Gastrocnemius medialis (tissue), 4 donors: ENCODE data around the gene NDUFS6. TPM values are rescaled to one million over a fixed set of nuclear protein-coding genes. Genes with fewer than 3 reads are reported as not detected.

Experiments used
- ATAC-seq, 2 donors: fragments of 150-250 bp; one replicate each; pipeline ENCODE4 v1.9.1; 2016
- DNase-seq, 2 donors: peaks; one replicate each; pipeline ENCODE4 v3.0.0-alpha.2; 2019
- H3K27ac ChIP-seq, 4 donors: fragments of 200-600 bp; sonication (generic); 1 replicate in 1 of 4; 2 replicates in 3 of 4; pipeline ENCODE4 v1.5.1; 2016 to 2018; ENCODE audit warnings: mild to moderate bottlenecking in 2 of 4, moderate library complexity in 1 of 4
- H3K27me3 ChIP-seq, 3 donors: fragments of 200-600 bp; sonication (generic) in 2 of 3; 1 replicate in 1 of 3; 2 replicates in 2 of 3; pipeline versions ENCODE4 v1.5.1 to v1.6.0; 2016 to 2019; ENCODE audit warnings: mild to moderate bottlenecking in 1 of 3, moderate library complexity in 1 of 3
- H3K36me3 ChIP-seq, 2 donors: fragments of 200-600 bp; sonication (generic) in 1 of 2; one replicate each; pipeline ENCODE4 v1.5.1; 2017 to 2018
- H3K4me1 ChIP-seq, 2 donors: fragments of 200-600 bp; sonication (generic) in 1 of 2; one replicate each; pipeline ENCODE4 v1.5.1; 2016 to 2017; ENCODE audit warnings: mild to moderate bottlenecking in 2 of 2
- H3K4me3 ChIP-seq, 4 donors: fragments of 200-600 bp; sonication (generic) in 3 of 4; 1 replicate in 1 of 4; 2 replicates in 3 of 4; pipeline ENCODE4 v1.5.1; 2016 to 2019; ENCODE audit warnings: mild to moderate bottlenecking in 2 of 4
- H3K9me3 ChIP-seq, 3 donors: fragments of 200-600 bp; sonication (generic) in 2 of 3; 1 replicate in 1 of 3; 2 replicates in 2 of 3; pipeline ENCODE4 v1.5.1; 2016 to 2019
- POLR2A ChIP-seq, 2 donors: fragments of 450-650 bp; IDR thresholded peaks; one replicate each; pipeline ENCODE4 v1.6.1; 2017; ENCODE audit warnings: antibody characterized with exemption in 2 of 2, mild to moderate bottlenecking in 2 of 2, moderate library complexity in 2 of 2
- in situ Hi-C, 4 donors: fragments of 200-750 bp; cut with MboI; loops; one replicate each; pipeline versions ENCODE4 v1.15.0 to v1.8.0; 2017; ENCODE audit warnings: low sequenced_read_pairs in 4 of 4
- intact Hi-C: fragments of 100-400 bp; cut with DNase I; formaldehyde crosslinking; loops from one replicate; pipeline ENCODE4 v1.15.1; 2023; ENCODE audit warnings: low total_unique reads
- total RNA-seq, 4 donors: library from RNA; depleted of rRNA; stranded (reverse); fragments of >200 nt; gene quantifications; one replicate each; pipeline versions ENCODE4 v1.1.0 to v1.2.3, GENCODE V29; 2016
- TF ChIP-seq, protein P1 (sequence below), 5 experiments: fragments of 450-650 bp in 3 of 5; fragments of 200-600 bp in 2 of 5; sonication (generic) in 2 of 5; IDR thresholded peaks in 4 of 5; conservative IDR thresholded peaks in 1 of 5; 1 replicate in 4 of 5; 2 replicates in 1 of 5; pipeline ENCODE4 v1.5.1; 2016 to 2019; ENCODE audit warnings: antibody characterized with exemption in 5 of 5, mild to moderate bottlenecking in 3 of 5, moderate library complexity in 3 of 5

Gene NDUFS6
- total RNA-seq, 4 donors from 2014 or later, result 70.8 to 135 (median 106) TPM

DNA sequence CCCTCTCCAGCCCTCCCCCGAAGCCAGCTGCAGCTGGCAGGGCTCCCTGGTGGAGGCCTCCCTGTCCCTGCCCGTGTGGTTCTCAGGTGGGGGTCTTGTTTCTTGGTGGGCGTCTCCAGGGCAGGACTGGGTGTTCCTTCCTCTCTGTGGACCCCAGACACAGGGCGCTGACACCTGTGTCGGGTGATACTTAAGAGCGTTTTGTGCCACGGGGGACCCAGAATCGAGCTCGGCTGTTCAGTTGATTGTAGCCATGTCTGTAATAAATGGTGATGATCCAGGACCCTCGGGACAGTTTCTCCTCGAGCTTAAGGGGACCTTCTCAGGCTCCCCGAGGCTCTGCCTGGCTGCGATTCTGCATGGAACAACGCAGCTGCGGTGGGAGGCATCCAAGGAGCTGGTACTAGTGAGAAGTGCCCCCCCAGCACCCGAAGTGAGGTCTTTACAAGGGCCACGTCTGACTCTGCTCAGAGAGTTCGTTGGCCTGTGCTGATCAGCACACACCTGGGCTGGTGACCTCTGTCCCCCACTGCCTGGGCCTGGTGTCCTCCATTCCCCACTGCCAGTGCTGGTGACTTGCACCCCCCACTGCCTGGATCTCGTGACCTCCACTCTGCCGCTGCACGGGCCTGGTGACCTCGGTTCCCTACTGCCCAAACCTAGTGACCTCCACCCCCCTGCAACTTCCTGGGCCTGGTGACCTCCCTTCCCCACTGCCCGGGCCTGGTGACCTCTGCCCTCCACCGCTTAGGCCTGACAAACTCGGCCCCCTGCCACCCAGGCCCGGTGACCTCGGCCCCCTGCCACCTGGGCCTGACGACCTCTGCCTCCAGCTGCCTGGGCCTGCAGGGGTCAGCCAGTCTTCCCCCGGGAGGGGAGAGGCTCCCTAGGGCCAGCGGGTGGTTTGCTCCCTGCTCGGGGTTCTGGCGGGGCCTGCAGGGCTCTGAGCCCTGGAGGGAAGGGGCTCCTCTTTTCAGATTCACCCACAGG is 36.0 kb downstream of the NDUFS6 start:
- in situ Hi-C loops, result no loop called here
- ATAC-seq, result no peak
- Histone ChIP-seq H3K27ac (no peak overlapping the region), H3K36me3 (no peaks in the 10 kb centered on the region), H3K27me3 (peaks cover 0 to 10% (median 9%) of the 10 kb centered on the region in 3 donors), H3K4me3 (no peak overlapping the region), H3K4me1 (no peaks in the 10 kb centered on the region), H3K9me3 (no peaks in the 10 kb centered on the region)
- no peak for DNase-seq
- TF ChIP-seq POLR2A (IDR thresholded peaks at IDR 0.05), result no peak
- TF ChIP-seq, protein P1, sequence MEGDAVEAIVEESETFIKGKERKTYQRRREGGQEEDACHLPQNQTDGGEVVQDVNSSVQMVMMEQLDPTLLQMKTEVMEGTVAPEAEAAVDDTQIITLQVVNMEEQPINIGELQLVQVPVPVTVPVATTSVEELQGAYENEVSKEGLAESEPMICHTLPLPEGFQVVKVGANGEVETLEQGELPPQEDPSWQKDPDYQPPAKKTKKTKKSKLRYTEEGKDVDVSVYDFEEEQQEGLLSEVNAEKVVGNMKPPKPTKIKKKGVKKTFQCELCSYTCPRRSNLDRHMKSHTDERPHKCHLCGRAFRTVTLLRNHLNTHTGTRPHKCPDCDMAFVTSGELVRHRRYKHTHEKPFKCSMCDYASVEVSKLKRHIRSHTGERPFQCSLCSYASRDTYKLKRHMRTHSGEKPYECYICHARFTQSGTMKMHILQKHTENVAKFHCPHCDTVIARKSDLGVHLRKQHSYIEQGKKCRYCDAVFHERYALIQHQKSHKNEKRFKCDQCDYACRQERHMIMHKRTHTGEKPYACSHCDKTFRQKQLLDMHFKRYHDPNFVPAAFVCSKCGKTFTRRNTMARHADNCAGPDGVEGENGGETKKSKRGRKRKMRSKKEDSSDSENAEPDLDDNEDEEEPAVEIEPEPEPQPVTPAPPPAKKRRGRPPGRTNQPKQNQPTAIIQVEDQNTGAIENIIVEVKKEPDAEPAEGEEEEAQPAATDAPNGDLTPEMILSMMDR (IDR thresholded peaks at IDR 0.05 in 4 of 5, conservative IDR thresholded peaks at IDR 0.05 in 1 of 5), result no peak
- intact Hi-C loops, result no loop called here

DNA sequence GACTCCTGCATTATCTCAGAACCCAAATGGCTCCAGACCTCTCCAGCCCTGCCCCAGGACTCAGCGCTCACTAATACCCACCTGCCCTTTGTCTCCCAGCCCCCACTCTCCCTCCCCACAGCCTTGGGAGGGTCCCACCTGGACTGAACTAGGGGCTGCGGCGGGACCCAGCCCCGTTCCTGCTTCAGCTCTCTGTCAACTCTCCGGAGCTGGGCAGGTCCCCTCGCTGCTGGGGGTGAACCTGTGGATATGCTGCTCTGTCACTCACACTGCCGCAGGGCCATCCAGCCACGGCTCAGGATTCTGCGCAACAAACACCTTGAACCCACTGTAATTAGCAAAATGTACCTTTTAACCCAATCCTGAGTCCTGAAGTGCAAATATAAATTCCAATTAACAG is 36.8 kb downstream of the NDUFS6 start:
- TF ChIP-seq, protein P1 (IDR thresholded peaks at IDR 0.05 in 4 of 5, conservative IDR thresholded peaks at IDR 0.05 in 1 of 5), result no peak
- no peak for TF ChIP-seq POLR2A (IDR thresholded peaks at IDR 0.05)
- no peak overlapping the region for H3K4me3 ChIP-seq
- H3K9me3 ChIP-seq, result no peaks in the 10 kb centered on the region
- H3K4me1 ChIP-seq, result no peaks in the 10 kb centered on the region
- DNase-seq, result no peak
- ATAC-seq, result no peak
- peaks cover 0 to 12% (median 11%) of the 10 kb centered on the region in 3 donors for H3K27me3 ChIP-seq
- intact Hi-C loops (no loop called here), in situ Hi-C loops (no loop called here)
- no peaks in the 10 kb centered on the region for H3K36me3 ChIP-seq
- no peak overlapping the region for H3K27ac ChIP-seq

DNA sequence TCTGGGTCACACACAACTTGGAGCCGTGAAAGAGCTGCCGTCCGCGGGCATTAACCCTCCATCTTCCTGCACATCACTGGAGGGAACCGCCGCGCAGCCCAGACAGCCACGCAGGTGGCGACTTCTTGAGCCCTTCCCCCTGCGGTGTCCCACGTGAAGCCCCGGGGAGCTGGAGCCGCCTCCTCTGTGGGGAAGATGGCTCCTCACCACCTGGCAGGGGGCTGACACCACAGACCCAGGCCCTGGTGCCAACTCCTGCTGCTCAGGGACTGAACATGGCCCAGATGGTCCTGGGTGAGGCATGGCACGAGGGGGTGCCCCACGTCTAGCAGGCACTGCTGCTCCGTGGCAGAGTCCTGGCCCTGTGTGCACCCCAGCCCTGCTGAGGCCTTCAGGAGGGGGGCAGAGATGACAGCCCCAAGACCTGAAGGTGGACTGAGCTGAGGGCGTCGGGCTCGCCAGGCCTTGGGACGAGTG is 38.9 kb downstream of the NDUFS6 start:
- in situ Hi-C loops (no loop called here), intact Hi-C loops (no loop called here)
- Histone ChIP-seq H3K4me3 (no peak overlapping the region), H3K4me1 (no peaks in the 10 kb centered on the region), H3K9me3 (no peaks in the 10 kb centered on the region), H3K27ac (no peak overlapping the region), H3K36me3 (no peaks in the 10 kb centered on the region), H3K27me3 (peaks cover 0 to 20% (median 16%) of the 10 kb centered on the region in 3 donors)
- ATAC-seq (no peak), DNase-seq (no peak)
- no peak for TF ChIP-seq POLR2A (IDR thresholded peaks at IDR 0.05)
- TF ChIP-seq, protein P1 (IDR thresholded peaks at IDR 0.05 in 4 of 5, conservative IDR thresholded peaks at IDR 0.05 in 1 of 5), result no peak

DNA sequence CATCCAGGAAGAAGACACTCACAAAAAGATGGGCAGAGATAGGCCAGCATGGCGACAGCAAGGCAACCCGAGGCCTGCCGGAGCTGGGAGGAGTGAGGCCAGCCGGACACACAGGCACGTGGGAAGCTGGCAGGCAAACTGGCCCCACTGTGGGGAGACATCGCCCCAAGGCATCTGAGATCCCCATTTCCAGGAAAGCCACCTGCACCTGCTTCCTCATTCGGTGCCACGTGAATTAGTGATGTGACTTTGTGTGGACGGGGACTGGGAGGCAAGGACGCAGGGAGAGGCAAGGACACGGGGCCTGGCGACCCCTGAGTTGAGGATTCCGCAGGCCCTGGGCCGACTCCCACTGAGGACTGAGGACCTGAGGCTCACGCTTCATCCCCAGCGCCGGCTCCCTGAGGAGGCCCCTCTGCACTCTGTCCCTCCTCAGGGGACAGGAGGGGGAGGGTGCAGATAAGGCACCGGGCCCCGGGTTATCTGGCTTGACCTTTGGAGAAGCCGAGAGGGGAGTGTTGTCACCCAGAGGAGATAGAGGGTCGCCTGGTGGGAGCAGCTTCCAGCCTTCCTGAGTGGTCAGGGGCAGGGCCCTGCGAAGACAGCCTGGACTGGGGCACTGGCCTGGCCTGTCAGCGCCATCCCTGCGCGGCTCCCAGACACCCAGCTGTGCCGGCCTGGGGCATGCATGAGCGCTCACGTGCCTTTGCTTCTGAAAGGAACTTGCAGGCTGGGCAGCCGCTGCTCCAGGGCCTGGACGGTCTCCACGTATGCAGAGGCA is 39.7 kb downstream of the NDUFS6 start:
- intact Hi-C loops (no loop called here), in situ Hi-C loops (no loop called here)
- Histone ChIP-seq H3K27me3 (peaks cover 0 to 20% (median 16%) of the 10 kb centered on the region in 3 donors), H3K4me1 (no peaks in the 10 kb centered on the region), H3K4me3 (no peak overlapping the region), H3K9me3 (no peaks in the 10 kb centered on the region), H3K36me3 (no peaks in the 10 kb centered on the region), H3K27ac (no peak overlapping the region)
- DNase-seq, result no peak
- TF ChIP-seq POLR2A (IDR thresholded peaks at IDR 0.05), result no peak
- TF ChIP-seq, protein P1 (IDR thresholded peaks at IDR 0.05 in 4 of 5, conservative IDR thresholded peaks at IDR 0.05 in 1 of 5), result no peak
- no peak for ATAC-seq
